CD4-positive, alpha-beta T cell treated with Interleukin-17A for 4 hours (primary cell): ENCODE results near the gene RTP2.
A peak's percentile ranks its signal among the peaks of the same experiment; 100 is the strongest.

Source experiments
- DNase-seq: peaks from one replicate; pipeline ENCODE4 v3.0.0-alpha.2; 2020; ENCODE audit warnings: mixed read lengths

The RTP2 gene

DNA sequence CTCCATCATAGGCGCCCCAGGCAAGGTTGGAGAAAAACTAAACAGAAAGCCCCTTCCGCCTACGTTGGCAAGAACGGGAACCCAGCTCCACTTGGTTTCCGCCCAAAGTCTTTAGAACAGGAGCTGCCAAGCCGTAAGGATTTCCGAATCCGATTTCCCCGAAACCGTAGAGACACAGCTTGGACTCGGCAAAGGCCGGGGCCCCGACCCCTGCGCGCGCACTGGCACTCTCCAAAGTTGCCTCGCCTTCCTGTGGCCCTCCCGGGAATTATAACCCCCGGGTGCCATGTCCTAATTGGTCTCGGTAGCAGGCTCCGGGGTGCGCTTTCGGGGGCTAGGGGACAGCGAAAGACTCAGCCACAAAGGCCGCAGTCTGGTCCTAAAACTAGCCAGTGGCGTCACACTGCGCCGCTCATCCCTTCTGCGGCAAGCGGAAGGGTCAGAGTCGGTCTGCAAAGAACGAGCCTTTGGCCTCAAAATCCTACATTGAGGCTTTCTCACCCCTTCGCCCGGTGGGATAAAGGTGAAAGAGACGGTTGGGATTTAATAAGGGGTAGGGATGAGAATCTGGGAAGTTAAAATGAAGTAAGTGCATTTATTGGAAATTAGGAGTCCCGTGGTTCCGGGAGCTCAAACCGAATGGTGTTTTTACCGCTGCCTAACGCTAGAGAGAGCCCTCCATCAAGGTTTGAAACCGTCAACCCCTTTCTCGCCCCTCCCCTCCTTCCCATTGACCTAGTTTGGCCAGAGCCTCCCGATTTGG, 36.2 kb upstream of the RTP2 start:
- DNase-seq = peak; percentile 76

DNA sequence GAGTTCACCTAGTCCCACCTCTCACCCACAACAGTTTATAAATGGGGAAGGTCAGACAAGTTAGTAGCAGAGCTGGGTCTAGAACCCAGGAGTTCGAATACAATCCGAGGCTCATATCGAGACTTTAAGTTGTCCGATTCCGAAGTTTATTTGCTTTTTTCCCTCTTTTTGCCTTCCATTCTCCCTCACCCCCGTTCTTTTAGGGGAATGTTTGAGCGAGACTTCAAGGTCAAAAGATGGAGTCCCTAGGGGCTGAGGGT, 35.6 kb upstream of the RTP2 start:
- no peak for DNase-seq

GRCh38 chr3:187737368-187738070, 35.2 kb upstream of the RTP2 start:
- DNase-seq = peak; percentile 51

GRCh38 chr3:187737006-187737367, 34.6 kb upstream of the RTP2 start:
- no peak for DNase-seq

DNA sequence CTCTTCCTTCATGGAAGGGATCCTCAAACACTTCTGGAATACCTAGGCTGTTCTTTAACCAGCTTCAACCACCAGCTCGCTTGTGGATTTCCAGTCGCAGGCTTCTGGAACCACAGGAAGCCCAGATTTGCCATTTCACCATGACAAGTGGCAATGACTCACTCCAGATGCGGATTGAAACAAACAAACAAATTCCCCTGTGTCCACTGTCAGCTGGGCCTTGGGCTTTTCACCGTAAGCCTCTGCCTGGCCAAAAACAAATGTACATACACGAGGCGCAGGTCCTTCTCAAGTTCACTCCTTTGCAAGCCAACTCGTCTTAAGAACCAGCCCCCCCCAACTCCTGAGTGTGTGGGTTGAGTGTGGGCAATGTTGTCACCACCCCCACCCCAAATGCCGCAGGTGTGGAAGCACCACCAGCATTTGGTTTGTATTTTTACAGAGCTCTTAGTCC, 34.1 kb upstream of the RTP2 start:
- DNase-seq = no peak

GRCh38 chr3:187735837-187736236, 33.5 kb upstream of the RTP2 start:
- no peak for DNase-seq

- no peak for DNase-seq
Observed at GRCh38 chr3:187735383-187735782, 33.0 kb upstream of the RTP2 start.

- no peak for DNase-seq
Observed at GRCh38 chr3:187734841-187735240, 32.5 kb upstream of the RTP2 start.

- DNase-seq = no peak
Observed at GRCh38 chr3:187733371-187733770, 31.0 kb upstream of the RTP2 start.

GRCh38 chr3:187729598-187729997, 27.2 kb upstream of the RTP2 start:
- no peak for DNase-seq

- DNase-seq = no peak
Observed at GRCh38 chr3:187728940-187729583, 26.7 kb upstream of the RTP2 start.

DNA sequence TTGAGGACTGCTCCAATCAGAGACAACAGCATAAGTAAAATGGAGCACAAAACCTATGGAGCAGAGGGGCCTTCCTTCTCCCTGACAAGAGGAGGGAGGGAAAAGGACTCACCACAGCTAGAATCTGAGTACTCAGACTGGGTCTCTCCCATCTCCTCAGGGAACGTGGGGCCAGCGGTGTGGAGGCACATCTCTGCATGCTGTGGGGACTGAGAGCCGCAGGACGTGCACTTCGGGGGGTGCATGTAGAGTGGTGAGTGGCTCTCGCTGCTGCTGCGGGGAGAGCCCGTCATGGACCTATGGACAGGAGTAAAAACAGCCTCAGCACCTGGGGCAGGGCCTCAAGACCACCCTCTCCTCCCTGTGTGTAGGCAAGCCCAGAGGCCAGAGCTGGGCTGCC, 25.9 kb upstream of the RTP2 start:
- no peak for DNase-seq

DNA sequence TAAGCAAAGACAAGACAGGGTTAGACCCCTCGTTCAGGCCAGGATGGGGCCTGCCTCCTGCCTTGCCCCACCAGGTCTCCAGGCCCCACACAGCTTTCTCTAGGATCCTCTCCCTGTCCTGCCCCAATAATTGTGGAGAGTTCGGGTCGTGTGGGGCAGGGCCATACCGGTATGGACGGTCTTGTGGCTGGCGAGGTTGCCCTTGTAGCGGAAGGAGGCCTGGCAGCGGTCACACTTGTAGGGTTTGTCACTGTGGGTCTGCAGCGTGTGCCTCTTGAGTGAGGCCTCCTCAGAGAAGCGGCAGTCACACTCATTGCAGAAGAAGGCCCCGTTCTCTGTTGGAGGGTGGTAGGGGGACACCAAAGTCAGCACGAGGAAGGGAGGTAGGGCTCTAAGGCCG, 24.2 kb upstream of the RTP2 start:
- DNase-seq = no peak

DNA sequence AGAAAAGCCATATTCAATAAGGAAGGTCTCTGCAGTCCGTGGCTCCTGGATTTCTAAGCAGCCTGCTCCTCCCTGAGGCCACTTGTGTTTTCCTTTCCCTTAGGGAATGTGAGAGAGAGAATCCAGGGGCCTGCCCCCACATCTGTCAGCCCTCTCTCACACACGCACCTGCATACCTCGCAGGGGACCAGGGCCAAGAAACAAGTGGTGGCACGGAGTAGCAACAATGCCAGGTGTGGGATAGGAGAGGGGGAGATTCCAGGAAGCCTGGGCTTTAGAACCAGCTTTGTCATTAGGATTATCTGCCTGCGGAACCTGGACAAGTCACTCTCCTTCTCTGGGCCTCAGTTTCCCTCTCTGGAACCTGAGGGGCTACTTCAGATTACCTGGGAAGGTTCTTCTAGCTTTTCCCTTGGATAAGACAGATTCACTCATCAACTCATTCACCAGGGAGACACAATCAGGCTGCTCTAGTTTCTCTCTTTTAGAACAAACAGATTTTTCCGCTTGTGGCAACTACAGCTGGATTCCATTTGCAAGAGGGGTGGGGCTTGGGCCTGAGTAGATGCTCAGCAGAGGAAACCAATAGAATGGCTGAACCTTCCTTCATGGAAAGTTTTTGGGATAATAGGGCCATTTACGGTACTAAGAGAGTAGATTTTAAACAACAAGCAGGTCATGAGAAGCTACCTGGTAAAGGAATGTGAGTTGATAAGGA, 23.5 kb upstream of the RTP2 start:
- DNase-seq = no peak

DNA sequence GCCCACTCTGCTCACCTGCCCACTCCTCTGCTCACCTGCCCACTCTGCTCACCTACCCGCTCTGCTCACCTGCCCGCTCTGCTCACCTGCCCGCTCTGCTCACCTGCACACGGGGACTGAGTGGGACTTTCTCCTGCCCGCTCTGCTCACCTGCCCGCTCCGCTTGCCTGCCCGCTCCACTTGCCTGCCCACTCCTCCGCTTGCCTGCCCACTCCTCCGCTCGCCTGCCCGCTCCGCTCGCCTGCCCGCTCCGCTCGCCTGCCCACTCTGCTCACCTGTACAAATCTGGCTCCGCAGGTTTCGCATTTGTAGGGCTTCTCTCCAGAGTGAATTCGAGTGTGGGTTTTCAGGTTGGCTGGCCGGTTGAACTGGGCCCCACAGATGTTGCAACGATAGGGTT, 22.9 kb upstream of the RTP2 start:
- no peak for DNase-seq

DNA sequence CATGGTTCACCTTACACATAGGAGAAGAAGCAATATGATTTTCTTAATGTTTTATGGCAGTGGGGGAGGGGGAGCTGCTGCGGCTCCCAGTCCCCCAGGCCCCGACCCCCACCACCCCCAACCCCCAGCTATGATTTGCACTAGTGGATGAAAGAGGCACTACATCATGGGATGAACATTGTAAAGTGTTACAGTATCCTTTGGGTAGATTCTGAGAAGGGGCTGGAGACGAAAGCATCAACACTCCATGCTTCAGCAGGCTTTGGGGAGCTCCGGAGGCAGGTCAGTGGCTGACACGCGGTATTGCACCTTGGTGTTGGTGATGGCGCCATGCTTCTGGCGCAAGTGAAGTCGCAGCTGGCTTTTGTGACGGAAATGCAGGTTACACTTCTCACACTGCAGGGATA, 19.9 kb upstream of the RTP2 start:
- no peak for DNase-seq

GRCh38 chr3:187721055-187721454, 18.7 kb upstream of the RTP2 start:
- no peak for DNase-seq

DNA sequence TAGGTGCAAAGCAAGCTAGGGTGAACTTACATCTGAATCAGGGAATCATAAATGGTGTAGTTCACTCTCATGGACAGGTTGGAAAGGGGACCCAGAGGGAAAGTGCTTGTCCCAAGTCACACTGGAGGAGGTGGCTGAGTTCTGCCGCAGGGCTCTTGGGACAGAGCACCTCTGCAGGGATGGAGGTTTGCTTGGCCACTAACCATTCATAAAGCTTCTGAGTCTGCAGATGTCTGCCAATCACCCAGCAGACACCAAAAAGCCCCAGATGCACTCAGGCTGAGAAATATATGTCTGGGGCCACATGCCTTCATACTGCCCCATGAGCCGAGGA, 17.9 kb upstream of the RTP2 start:
- no peak for DNase-seq

DNA sequence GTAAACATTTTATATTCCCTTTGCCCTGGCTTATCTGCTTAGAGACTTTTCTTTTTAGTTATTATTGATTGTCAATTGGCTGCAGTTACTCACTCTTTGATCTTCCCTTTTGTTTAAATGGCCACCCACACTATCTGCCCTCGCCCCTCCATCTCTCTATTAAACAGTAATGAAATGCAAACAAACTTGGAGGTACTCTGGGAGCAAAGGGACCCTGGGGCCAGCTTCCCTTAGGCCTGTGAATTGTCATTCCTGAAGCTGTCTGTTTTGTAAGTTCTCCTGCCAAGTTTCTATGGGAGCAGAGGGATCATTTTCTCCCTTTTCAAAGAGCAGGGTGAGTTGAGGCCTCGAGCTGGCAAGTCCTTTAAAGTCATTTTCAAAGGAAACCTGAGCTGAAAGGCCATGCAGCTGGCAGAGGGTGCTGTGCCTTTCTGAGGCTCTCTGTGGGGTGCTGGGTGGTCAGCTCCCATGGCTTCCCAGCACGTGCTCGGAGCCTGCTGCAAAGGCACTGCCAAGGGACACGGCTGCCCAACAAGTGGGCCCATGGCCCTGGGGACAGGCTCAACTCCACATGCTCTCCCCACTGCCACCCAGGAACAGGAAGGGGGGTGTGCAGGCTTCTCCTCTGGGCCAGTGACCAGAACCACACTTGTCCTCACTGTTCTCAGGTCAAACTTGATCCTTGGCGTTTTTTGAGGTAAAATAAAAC, 17.4 kb upstream of the RTP2 start:
- DNase-seq = no peak

DNA sequence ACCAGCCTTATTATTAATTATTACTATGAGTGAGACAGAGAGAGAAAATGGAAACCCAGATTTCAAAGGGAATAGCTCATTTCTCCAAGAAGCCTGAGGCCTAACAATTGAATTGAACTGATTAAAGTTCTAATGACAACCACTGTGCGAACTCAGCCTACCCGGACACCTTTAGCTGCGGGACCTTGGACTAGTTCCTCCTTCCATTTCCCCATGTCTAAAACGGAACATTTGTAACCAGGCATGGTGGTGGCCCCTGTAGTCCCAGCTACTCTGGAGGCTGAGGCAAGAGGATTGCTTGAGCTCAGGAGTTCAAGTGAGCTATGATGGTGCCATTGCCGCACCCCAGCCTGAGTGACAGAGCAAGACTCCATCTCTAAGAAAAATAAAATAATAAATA, 16.4 kb upstream of the RTP2 start:
- DNase-seq = no peak

DNA sequence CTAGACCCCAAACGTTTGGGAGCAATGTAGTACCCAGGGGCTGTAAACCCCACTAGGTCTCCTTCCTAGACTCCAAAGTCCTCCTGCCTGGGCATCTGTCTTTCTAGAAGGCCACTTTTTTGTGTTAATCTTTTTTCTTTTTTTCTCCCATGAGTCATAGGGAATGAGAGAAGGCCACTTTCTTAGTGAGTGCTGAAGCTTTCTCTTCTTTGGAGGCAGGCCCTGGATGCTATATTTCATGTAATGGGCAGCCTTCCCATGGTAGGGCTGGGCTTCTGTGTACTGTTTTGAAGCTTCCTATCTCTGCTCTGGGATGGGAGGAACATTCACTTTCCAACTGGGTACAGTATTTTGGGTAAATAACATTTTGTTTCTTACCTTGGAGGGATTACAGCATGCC, 15.2 kb upstream of the RTP2 start:
- no peak for DNase-seq

GRCh38 chr3:187714404-187714979, 12.1 kb upstream of the RTP2 start:
- peak; percentile 77 for DNase-seq

GRCh38 chr3:187713504-187713903, 11.1 kb upstream of the RTP2 start:
- peak; percentile 13 for DNase-seq
